Peyer's patch (tissue), 4 donors: ENCODE results near the gene ARRDC5. TPM values are rescaled to one million over a fixed set of nuclear protein-coding genes. Genes with fewer than 3 reads are reported as not detected.
"Not testable (repeated sequence)": the region's sequence is repeated elsewhere in the genome, so short reads cannot be mapped to it uniquely, and the experiment has no call there.

Source experiments
- DNase-seq, 3 donors: peaks; one replicate each; pipeline ENCODE4 v3.0.0-alpha.2; 2017 to 2019
- H3K27ac ChIP-seq, 4 donors: fragments of 200-600 bp; sonication (generic); one replicate each; pipeline ENCODE4 v1.5.1; 2016 to 2019
- H3K27me3 ChIP-seq, 2 donors: fragments of 200-600 bp; sonication (generic); one replicate each; pipeline ENCODE4 v1.5.1; 2019
- H3K36me3 ChIP-seq, 3 donors: fragments of 200-600 bp; sonication (generic); one replicate each; pipeline ENCODE4 v1.5.1; 2016 to 2019
- H3K4me1 ChIP-seq, 4 donors: fragments of 200-600 bp; sonication (generic); one replicate each; pipeline ENCODE4 v1.5.1; 2016 to 2019
- H3K4me3 ChIP-seq, 4 donors: fragments of 200-600 bp; sonication (generic); 1 replicate in 3 of 4; 2 replicates in 1 of 4; pipeline ENCODE4 v1.5.1; 2016 to 2019; ENCODE audit warnings: mild to moderate bottlenecking in 1 of 4
- H3K9me3 ChIP-seq, 4 donors: fragments of 200-600 bp; sonication (generic); one replicate each; pipeline ENCODE4 v1.5.1; 2016 to 2019; ENCODE audit warnings: mild to moderate bottlenecking in 1 of 4
- POLR2A ChIP-seq, 2 donors: fragments of 450-650 bp; IDR thresholded peaks; one replicate each; pipeline ENCODE4 v1.5.1; 2017; ENCODE audit warnings: antibody characterized with exemption in 2 of 2, mild to moderate bottlenecking in 2 of 2, moderate library complexity in 2 of 2
- total RNA-seq, 4 donors: library from RNA; depleted of rRNA; stranded (reverse); fragments of >200 nt; gene quantifications; one replicate each; pipeline ENCODE4 v1.1.0, GENCODE V29; 2016
- TF ChIP-seq, protein P1 (sequence below), 6 experiments: fragments of 450-650 bp in 4 of 6; fragments of 200-600 bp in 2 of 6; sonication (generic) in 1 of 6; IDR thresholded peaks; one replicate each; pipeline ENCODE4 v1.5.1; 2017 to 2019; ENCODE audit warnings: antibody characterized with exemption in 6 of 6, mild to moderate bottlenecking in 3 of 6, moderate library complexity in 1 of 6

ARRDC5 gene
- total RNA-seq, 4 donors from 2014 or later = 0.76 to 8.3 (median 3.1) TPM; not detected in 1

GRCh38 chr19:4897146-4897545 lies 5.5 kb downstream of the ARRDC5 start:
- Histone ChIP-seq H3K27me3 (no peaks in the 10 kb centered on the region), H3K36me3 (no peaks in the 10 kb centered on the region), H3K4me3 (no peak overlapping the region), H3K4me1 (no peaks in the 10 kb centered on the region), H3K27ac (no peak overlapping the region), H3K9me3 (no peaks in the 10 kb centered on the region)
- DNase-seq = no peak
- TF ChIP-seq POLR2A (IDR thresholded peaks at IDR 0.05) = no peak
- TF ChIP-seq, protein P1, sequence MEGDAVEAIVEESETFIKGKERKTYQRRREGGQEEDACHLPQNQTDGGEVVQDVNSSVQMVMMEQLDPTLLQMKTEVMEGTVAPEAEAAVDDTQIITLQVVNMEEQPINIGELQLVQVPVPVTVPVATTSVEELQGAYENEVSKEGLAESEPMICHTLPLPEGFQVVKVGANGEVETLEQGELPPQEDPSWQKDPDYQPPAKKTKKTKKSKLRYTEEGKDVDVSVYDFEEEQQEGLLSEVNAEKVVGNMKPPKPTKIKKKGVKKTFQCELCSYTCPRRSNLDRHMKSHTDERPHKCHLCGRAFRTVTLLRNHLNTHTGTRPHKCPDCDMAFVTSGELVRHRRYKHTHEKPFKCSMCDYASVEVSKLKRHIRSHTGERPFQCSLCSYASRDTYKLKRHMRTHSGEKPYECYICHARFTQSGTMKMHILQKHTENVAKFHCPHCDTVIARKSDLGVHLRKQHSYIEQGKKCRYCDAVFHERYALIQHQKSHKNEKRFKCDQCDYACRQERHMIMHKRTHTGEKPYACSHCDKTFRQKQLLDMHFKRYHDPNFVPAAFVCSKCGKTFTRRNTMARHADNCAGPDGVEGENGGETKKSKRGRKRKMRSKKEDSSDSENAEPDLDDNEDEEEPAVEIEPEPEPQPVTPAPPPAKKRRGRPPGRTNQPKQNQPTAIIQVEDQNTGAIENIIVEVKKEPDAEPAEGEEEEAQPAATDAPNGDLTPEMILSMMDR (IDR thresholded peaks at IDR 0.05) = no peak

- no peak overlapping the region for H3K4me3 ChIP-seq
- no peak for TF ChIP-seq POLR2A (IDR thresholded peaks at IDR 0.05)
- TF ChIP-seq, protein P1 (IDR thresholded peaks at IDR 0.05) = no peak
- no peaks in the 10 kb centered on the region for H3K36me3 ChIP-seq
- no peaks in the 10 kb centered on the region for H3K9me3 ChIP-seq
- H3K27me3 ChIP-seq = no peaks in the 10 kb centered on the region
- DNase-seq = no peak
- H3K4me1 ChIP-seq = no peaks in the 10 kb centered on the region
- no peak overlapping the region for H3K27ac ChIP-seq
Observed at GRCh38 chr19:4896372-4896771, 6.3 kb downstream of the ARRDC5 start.

GRCh38 chr19:4892962-4893361 lies 9.7 kb downstream of the ARRDC5 start:
- not testable (repeated sequence) for H3K27ac ChIP-seq, DNase-seq, H3K9me3 ChIP-seq, H3K36me3 ChIP-seq, H3K27me3 ChIP-seq, H3K4me3 ChIP-seq, H3K4me1 ChIP-seq

DNA sequence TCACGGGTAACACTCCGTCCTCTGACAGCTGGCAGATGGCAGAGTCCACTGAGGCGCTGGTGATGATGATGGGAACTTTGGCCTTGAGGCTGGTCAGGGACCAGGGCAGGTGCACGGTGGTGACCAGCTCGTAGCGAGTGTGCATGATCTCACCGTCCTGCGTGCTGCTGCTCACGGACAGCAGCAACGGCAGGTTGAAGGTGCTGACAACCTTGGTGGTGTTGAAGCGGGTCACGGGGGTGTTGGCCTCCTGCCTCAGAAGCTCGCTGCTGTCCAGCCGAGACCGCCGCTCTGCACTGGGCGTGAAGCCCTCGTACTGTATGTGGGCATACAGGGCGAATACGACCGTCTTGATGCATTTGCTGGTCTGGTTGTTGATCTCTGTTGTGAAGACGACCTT lies 11.6 kb downstream of the ARRDC5 start:
- Histone ChIP-seq H3K4me3 (no peak overlapping the region), H3K27me3 (no peaks in the 10 kb centered on the region), H3K27ac (no peak overlapping the region), H3K9me3 (no peaks in the 10 kb centered on the region), H3K4me1 (no peaks in the 10 kb centered on the region), H3K36me3 (no peaks in the 10 kb centered on the region)
- DNase-seq = no peak
- TF ChIP-seq, protein P1 (IDR thresholded peaks at IDR 0.05) = no peak
- no peak for TF ChIP-seq POLR2A (IDR thresholded peaks at IDR 0.05)

- H3K9me3 ChIP-seq = no peaks in the 10 kb centered on the region
- TF ChIP-seq, protein P1 (IDR thresholded peaks at IDR 0.05) = no peak
- TF ChIP-seq POLR2A (IDR thresholded peaks at IDR 0.05) = no peak
- no peak overlapping the region for H3K4me3 ChIP-seq
- no peaks in the 10 kb centered on the region for H3K27me3 ChIP-seq
- H3K36me3 ChIP-seq = no peaks in the 10 kb centered on the region
- no peak for DNase-seq
- no peak overlapping the region for H3K27ac ChIP-seq
- no peaks in the 10 kb centered on the region for H3K4me1 ChIP-seq
Observed at GRCh38 chr19:4889034-4889815, 13.5 kb downstream of the ARRDC5 start.

DNA sequence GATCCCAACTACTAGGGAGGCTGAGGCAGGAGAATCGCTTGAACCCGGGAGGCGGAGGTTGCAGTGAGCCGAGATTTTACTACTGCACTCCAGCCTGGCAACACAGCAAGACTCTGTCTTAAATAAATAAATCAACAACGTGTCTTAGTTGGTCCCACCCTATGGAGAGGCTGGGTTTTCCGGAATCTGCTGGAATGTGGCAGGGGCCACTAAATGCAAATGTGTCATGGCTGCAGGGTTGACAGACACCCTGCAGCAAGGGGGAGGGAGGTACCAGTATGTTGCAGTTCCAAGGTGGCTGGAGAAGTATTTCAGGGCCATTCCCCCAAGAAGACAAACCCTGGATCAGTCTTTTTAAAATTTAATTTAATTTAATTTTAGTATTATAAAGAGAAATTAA lies 14.9 kb downstream of the ARRDC5 start:
- H3K36me3 ChIP-seq, H3K4me1 ChIP-seq, H3K4me3 ChIP-seq, H3K27me3 ChIP-seq, DNase-seq, H3K27ac ChIP-seq, H3K9me3 ChIP-seq: not testable (repeated sequence)

- H3K27ac ChIP-seq, H3K9me3 ChIP-seq, H3K27me3 ChIP-seq, DNase-seq, H3K36me3 ChIP-seq, H3K4me3 ChIP-seq, H3K4me1 ChIP-seq: not testable (repeated sequence)
Observed at GRCh38 chr19:4884993-4885392, 17.7 kb downstream of the ARRDC5 start.

DNA sequence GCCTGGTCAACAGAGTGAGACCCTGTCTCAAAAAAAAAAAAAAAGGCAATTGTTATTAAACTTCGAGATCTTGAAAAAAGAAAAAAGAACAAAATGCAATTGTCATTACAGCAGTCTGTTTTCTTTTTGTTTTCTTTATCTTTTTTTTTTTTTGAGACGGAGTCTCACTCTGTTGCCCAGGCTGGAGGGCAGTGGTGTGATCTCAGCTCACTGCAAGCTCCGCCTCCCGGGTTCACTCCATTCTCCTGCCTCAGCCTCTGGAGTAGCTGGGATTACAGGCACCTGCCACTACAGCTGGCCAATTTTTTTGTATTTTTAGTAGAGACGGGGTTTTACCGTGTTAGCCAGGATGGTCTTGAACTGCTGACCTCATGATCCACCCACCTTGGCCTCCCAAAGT lies 19.8 kb downstream of the ARRDC5 start:
- H3K9me3 ChIP-seq, H3K36me3 ChIP-seq, DNase-seq, H3K4me3 ChIP-seq, H3K27ac ChIP-seq, H3K4me1 ChIP-seq, H3K27me3 ChIP-seq: not testable (repeated sequence)
